Gastroesophageal sphincter (tissue), 4 donors: ENCODE data around the gene THUMPD2. TPM values are rescaled to one million over a fixed set of nuclear protein-coding genes. Genes with fewer than 3 reads are reported as not detected.

ENCODE experiments used
- ATAC-seq: fragments of 150-250 bp; one replicate; pipeline ENCODE4 v1.9.1; 2016; ENCODE audit warnings: mild to moderate bottlenecking, moderate library complexity
- H3K27ac ChIP-seq, 4 donors: fragments of 200-600 bp; sonication (generic) in 3 of 4; 1 replicate in 3 of 4; 2 replicates in 1 of 4; pipeline ENCODE4 v1.5.1; 2016 to 2019
- H3K27me3 ChIP-seq: fragments of 200-600 bp; sonication (generic); one replicate; pipeline ENCODE4 v1.5.1; 2019
- H3K36me3 ChIP-seq, 2 donors: fragments of 200-600 bp; sonication (generic); one replicate each; pipeline ENCODE4 v1.5.1; 2019; ENCODE audit warnings: control low read depth in 1 of 2
- H3K4me1 ChIP-seq, 3 donors: fragments of 200-600 bp; sonication (generic); 1 replicate in 2 of 3; 2 replicates in 1 of 3; pipeline ENCODE4 v1.5.1; 2016 to 2019; ENCODE audit warnings: control low read depth in 2 of 3
- H3K4me3 ChIP-seq, 2 donors: fragments of 200-600 bp; sonication (generic); one replicate each; pipeline ENCODE4 v1.5.1; 2019; ENCODE audit warnings: mild to moderate bottlenecking in 1 of 2, moderate library complexity in 1 of 2
- H3K9me3 ChIP-seq, 3 donors: fragments of 200-600 bp; sonication (generic); one replicate each; pipeline ENCODE4 v1.5.1; 2017 to 2019; ENCODE audit warnings: control low read depth in 2 of 3
- EP300 ChIP-seq: sonication (generic); formaldehyde crosslinking; IDR thresholded peaks from one replicate; pipeline ENCODE4 v1.6.1; 2017; ENCODE audit warnings: antibody characterized with exemption, mild to moderate bottlenecking
- POLR2A ChIP-seq, 2 donors: fragments of 450-650 bp; IDR thresholded peaks; one replicate each; pipeline ENCODE4 v1.6.1; 2017; ENCODE audit warnings: antibody characterized with exemption in 2 of 2, mild to moderate bottlenecking in 2 of 2, moderate library complexity in 1 of 2
- POLR2AphosphoS5 ChIP-seq: sonication (generic); formaldehyde crosslinking; IDR thresholded peaks from one replicate; pipeline ENCODE4 v1.6.1; 2017; ENCODE audit warnings: antibody characterized with exemption
- WGBS, 2 donors: methylation state at CpG; one replicate each; pipeline ENCODE4 v1.1.5; 2018; ENCODE audit warnings: low coverage in 1 of 2; 5-methylcytosine and 5-hydroxymethylcytosine counted together
- total RNA-seq, 4 donors: library from RNA; depleted of rRNA; stranded (reverse); fragments of >200 nt; gene quantifications; one replicate each; pipeline ENCODE4 v1.1.0, GENCODE V29; 2016
- TF ChIP-seq, protein P1 (sequence below), 4 experiments: fragments of 200-600 bp in 2 of 4; fragments of 450-650 bp in 2 of 4; sonication (generic) in 1 of 4; IDR thresholded peaks; one replicate each; pipeline ENCODE4 v1.5.1; 2017 to 2019; ENCODE audit warnings: antibody characterized with exemption in 4 of 4, mild to moderate bottlenecking in 2 of 4, moderate library complexity in 2 of 4

THUMPD2 gene
- total RNA-seq, 4 donors from 2014 or later: 9.3 to 60.1 (median 13.6) TPM

GRCh38 chr2:39723946-39724827 lies 54.9 kb downstream of the THUMPD2 start:
- no peaks in the 10 kb centered on the region for H3K36me3 ChIP-seq
- no peak for ATAC-seq
- H3K4me1 ChIP-seq: peaks cover 0 to 10% (median 0%) of the 10 kb centered on the region in 3 donors
- no peaks in the 10 kb centered on the region for H3K27me3 ChIP-seq
- 45 to 46% methylated on average over 7 to 9 of the region's 9 CpGs for WGBS, 2 donors
- no peak overlapping the region for H3K4me3 ChIP-seq
- TF ChIP-seq POLR2AphosphoS5: peak; percentile 12
- no peak for TF ChIP-seq POLR2A (IDR thresholded peaks at IDR 0.05)
- TF ChIP-seq, protein P1, sequence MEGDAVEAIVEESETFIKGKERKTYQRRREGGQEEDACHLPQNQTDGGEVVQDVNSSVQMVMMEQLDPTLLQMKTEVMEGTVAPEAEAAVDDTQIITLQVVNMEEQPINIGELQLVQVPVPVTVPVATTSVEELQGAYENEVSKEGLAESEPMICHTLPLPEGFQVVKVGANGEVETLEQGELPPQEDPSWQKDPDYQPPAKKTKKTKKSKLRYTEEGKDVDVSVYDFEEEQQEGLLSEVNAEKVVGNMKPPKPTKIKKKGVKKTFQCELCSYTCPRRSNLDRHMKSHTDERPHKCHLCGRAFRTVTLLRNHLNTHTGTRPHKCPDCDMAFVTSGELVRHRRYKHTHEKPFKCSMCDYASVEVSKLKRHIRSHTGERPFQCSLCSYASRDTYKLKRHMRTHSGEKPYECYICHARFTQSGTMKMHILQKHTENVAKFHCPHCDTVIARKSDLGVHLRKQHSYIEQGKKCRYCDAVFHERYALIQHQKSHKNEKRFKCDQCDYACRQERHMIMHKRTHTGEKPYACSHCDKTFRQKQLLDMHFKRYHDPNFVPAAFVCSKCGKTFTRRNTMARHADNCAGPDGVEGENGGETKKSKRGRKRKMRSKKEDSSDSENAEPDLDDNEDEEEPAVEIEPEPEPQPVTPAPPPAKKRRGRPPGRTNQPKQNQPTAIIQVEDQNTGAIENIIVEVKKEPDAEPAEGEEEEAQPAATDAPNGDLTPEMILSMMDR (IDR thresholded peaks at IDR 0.05): no peak
- no peak for TF ChIP-seq EP300
- H3K27ac ChIP-seq: no peak overlapping the region
- no peaks in the 10 kb centered on the region for H3K9me3 ChIP-seq

DNA sequence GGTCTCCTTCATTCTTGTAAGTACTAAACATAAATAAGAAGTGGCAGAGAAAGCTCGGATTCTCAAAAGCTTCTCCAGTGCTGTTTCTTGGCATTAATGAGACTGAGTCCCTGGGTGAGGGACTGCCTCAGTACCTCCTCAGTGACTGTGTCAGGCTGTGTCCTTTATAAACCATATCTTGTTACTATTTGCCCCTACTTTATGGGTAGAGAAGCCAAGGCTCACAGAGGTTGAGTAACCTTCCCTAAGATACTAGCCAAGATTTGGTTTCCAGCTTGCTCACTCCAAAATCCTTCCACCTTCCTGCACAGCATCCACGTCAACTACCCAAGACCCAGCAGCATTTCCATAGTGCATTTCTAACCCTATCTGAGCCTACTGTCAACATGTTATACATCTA lies 55.6 kb downstream of the THUMPD2 start:
- Histone ChIP-seq H3K36me3 (no peaks in the 10 kb centered on the region), H3K27ac (no peak overlapping the region), H3K4me1 (peaks cover 0 to 10% (median 0%) of the 10 kb centered on the region in 3 donors), H3K27me3 (no peaks in the 10 kb centered on the region), H3K4me3 (no peak overlapping the region), H3K9me3 (no peaks in the 10 kb centered on the region)
- no peak for ATAC-seq
- TF ChIP-seq POLR2A (IDR thresholded peaks at IDR 0.05): no peak
- TF ChIP-seq, protein P1 (IDR thresholded peaks at IDR 0.05): no peak
- 58 to 62% methylated on average over 2 of the region's 2 CpGs for WGBS, 2 donors

DNA sequence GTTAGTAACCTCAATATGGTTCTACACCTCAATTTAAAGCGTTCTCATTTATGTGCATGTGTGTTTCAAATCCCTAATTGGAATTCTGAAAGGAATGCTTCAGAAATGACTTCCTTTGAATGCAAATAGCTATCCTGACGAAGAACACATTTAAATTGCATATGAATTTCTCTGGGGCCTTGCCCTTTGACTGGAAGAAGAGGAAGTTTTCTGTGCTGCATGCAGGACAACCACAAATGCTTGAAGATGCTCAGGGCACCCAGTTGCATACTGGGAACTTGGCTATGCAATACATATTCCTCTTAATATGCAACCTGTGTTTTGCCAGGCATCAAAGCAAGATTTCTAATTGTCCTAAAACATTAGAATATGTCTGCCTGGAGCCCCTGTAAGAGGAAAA lies 58.1 kb downstream of the THUMPD2 start:
- no peaks in the 10 kb centered on the region for H3K27me3 ChIP-seq
- no peak overlapping the region for H3K27ac ChIP-seq
- ATAC-seq: no peak
- TF ChIP-seq, protein P1 (IDR thresholded peaks at IDR 0.05): no peak
- TF ChIP-seq POLR2A (IDR thresholded peaks at IDR 0.05): no peak
- TF ChIP-seq POLR2AphosphoS5: no peak
- no peak for TF ChIP-seq EP300
- no peak overlapping the region for H3K4me3 ChIP-seq
- H3K4me1 ChIP-seq: peaks cover 0 to 10% (median 0%) of the 10 kb centered on the region in 3 donors
- no peaks in the 10 kb centered on the region for H3K9me3 ChIP-seq
- H3K36me3 ChIP-seq: no peaks in the 10 kb centered on the region
- 86 to 88% methylated on average over 2 of the region's 2 CpGs for WGBS, 2 donors

- WGBS, 2 donors: 74 to 90% methylated on average over 8 of the region's 8 CpGs
- no peak overlapping the region for H3K4me3 ChIP-seq
- TF ChIP-seq POLR2A (IDR thresholded peaks at IDR 0.05) (no peak), EP300 (no peak), POLR2AphosphoS5 (no peak)
- TF ChIP-seq, protein P1 (IDR thresholded peaks at IDR 0.05): no peak
- no peak overlapping the region for H3K27ac ChIP-seq
- peaks cover 0 to 9% (median 0%) of the 10 kb centered on the region in 3 donors for H3K4me1 ChIP-seq
- no peaks in the 10 kb centered on the region for H3K27me3 ChIP-seq
- H3K9me3 ChIP-seq: no peaks in the 10 kb centered on the region
- no peaks in the 10 kb centered on the region for H3K36me3 ChIP-seq
- no peak for ATAC-seq
Measured at GRCh38 chr2:39719317-39719716, 59.7 kb downstream of the THUMPD2 start.

- H3K4me1 ChIP-seq: peaks cover 0 to under 1% (median 0%) of the 10 kb centered on the region in 3 donors
- no peaks in the 10 kb centered on the region for H3K36me3 ChIP-seq
- no peak for ATAC-seq
- TF ChIP-seq, protein P1 (IDR thresholded peaks at IDR 0.05): no peak
- TF ChIP-seq POLR2AphosphoS5: no peak
- TF ChIP-seq EP300: no peak
- no peak for TF ChIP-seq POLR2A (IDR thresholded peaks at IDR 0.05)
- WGBS, 2 donors: 75 to 78% methylated on average over 9 of the region's 9 CpGs
- H3K27me3 ChIP-seq: no peaks in the 10 kb centered on the region
- no peaks in the 10 kb centered on the region for H3K9me3 ChIP-seq
- H3K4me3 ChIP-seq: no peak overlapping the region
- H3K27ac ChIP-seq: no peak overlapping the region
Measured at GRCh38 chr2:39718483-39718882, 60.6 kb downstream of the THUMPD2 start.
